Measurements from ENCODE around the gene CARD11. TPM values are rescaled to one million over a fixed set of nuclear protein-coding genes. Genes with fewer than 3 reads are reported as not detected.

The CARD11 gene
- total RNA-seq, 3 donors from 2014 or later: 0.80 to 2.9 (median 2.0) TPM

DNA sequence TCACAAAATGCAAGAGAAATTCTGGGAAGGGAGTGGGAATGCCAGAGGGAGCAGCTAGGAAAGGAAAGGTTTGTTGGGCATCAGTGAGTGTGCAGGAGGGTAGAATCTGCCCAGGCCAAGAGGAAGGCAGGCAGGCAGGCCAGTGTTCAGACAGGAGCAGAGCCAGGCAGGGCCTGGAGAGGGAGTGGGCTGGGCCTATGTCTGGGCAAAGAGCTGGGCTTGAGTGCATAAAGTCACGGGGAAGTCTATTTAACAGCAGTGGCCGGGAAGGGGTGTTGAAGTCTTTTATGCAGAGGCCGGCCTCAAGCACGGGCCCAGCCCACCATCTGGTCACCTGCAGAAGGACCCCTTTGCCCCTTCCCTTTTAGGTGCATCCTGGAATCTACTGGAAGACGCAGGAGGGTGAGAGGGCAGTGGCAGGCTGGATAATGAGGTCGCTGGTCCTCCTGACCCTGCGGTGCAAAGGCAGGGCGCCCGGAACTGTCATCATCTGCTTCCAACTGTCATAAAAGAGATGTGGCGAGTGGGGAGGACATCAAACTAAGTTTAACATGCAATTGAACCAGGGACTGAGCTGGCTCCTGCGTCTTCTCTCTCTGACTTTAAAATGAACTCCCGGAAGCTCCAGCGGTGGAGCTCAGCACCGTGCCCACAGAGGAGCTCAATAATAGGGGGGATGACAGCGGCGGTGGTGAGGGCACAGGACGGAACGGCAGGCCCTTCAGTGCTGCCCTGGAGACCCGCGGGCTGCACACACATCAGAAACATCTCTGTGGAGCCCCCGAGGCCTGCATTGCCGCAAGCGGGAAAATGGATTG, 29.5 kb downstream of the CARD11 start:
- Histone ChIP-seq H3K4me1 (no peaks in the 10 kb centered on the region), H3K36me3 (no peaks in the 10 kb centered on the region), H3K27ac (no peak overlapping the region), H3K4me3 (no peak overlapping the region), H3K27me3 (no peaks in the 10 kb centered on the region), H3K9me3 (peaks cover 8% of the 10 kb centered on the region in 2 donors)
- peak in 1 of 2 donors; percentile 40 for DNase-seq (ENCODE audit: low spot score in 2 of 2)
- intact Hi-C loops (cut with DNase I; ENCODE audit: low total_unique reads): no loop called here
- TF ChIP-seq, protein P1, sequence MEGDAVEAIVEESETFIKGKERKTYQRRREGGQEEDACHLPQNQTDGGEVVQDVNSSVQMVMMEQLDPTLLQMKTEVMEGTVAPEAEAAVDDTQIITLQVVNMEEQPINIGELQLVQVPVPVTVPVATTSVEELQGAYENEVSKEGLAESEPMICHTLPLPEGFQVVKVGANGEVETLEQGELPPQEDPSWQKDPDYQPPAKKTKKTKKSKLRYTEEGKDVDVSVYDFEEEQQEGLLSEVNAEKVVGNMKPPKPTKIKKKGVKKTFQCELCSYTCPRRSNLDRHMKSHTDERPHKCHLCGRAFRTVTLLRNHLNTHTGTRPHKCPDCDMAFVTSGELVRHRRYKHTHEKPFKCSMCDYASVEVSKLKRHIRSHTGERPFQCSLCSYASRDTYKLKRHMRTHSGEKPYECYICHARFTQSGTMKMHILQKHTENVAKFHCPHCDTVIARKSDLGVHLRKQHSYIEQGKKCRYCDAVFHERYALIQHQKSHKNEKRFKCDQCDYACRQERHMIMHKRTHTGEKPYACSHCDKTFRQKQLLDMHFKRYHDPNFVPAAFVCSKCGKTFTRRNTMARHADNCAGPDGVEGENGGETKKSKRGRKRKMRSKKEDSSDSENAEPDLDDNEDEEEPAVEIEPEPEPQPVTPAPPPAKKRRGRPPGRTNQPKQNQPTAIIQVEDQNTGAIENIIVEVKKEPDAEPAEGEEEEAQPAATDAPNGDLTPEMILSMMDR (IDR thresholded peaks at IDR 0.05): no peak
- TF ChIP-seq POLR2AphosphoS5 (IDR thresholded peaks at IDR 0.05) (no peak), POLR2A (IDR thresholded peaks at IDR 0.05) (no peak)

DNA sequence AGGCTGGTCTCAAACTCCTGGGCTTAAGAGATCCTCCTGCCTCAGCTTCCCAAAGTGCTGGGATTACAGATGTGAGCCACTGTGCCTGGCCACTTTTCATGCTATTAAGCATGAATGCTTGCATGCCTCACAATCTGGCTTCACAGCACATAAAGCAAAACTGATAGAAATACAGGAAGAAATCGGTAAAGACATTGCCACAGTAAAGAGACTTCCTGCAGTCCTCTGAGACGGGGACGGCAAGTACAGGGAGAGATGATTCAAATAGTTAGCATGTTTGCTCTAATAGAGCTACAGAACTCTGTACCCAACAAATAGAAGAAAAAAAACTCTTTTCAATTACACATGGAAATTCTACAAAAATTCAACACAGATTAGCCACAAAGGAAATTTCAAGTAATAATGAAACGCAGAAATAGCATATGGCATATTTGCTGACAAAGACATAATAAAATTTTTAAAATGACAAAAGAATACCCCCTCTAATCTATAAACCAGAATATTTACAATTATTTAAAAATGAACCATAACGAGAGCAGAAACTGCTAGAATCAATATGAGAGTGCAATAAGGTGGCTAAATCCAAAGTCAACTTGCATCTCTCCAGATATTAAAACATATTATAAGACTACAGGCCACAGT, 32.3 kb downstream of the CARD11 start:
- Histone ChIP-seq H3K4me1 (no peaks in the 10 kb centered on the region), H3K27ac (no peak overlapping the region), H3K9me3 (peaks cover 7% of the 10 kb centered on the region in 2 donors), H3K27me3 (no peaks in the 10 kb centered on the region), H3K36me3 (no peaks in the 10 kb centered on the region), H3K4me3 (no peak overlapping the region)
- intact Hi-C loops (cut with DNase I; ENCODE audit: low total_unique reads): no loop called here
- no peak for DNase-seq (ENCODE audit: low spot score in 2 of 2)
- TF ChIP-seq, protein P1 (IDR thresholded peaks at IDR 0.05): no peak
- no peak for TF ChIP-seq POLR2AphosphoS5 (IDR thresholded peaks at IDR 0.05)
- no peak for TF ChIP-seq POLR2A (IDR thresholded peaks at IDR 0.05)

DNA sequence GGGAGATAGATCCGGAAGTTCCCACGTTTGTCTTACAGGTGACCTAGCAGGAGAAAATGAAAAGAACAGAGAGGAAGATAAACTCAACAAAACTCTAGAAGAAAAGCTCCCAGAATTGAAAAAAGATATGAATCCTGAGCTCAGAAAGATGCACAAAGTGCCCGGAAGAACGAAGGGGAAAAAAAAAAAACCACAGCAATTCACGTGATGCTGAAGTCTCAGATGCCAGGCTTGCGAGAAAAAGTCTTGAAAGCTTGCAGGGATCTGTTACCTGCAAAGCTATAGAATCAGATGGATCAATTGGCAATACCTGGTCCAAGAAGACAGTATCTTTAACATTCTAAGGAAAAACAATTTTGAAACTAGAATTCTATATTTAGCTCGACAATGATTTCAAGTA, 33.5 kb downstream of the CARD11 start:
- no peak for DNase-seq (ENCODE audit: low spot score in 2 of 2)
- Histone ChIP-seq H3K9me3 (peaks cover 7% of the 10 kb centered on the region in 2 donors), H3K27ac (no peak overlapping the region), H3K4me3 (no peak overlapping the region), H3K36me3 (no peaks in the 10 kb centered on the region), H3K27me3 (no peaks in the 10 kb centered on the region), H3K4me1 (no peaks in the 10 kb centered on the region)
- intact Hi-C loops (cut with DNase I; ENCODE audit: low total_unique reads): no loop called here
- TF ChIP-seq POLR2AphosphoS5 (IDR thresholded peaks at IDR 0.05) (no peak), POLR2A (IDR thresholded peaks at IDR 0.05) (no peak)
- TF ChIP-seq, protein P1 (IDR thresholded peaks at IDR 0.05): no peak

DNA sequence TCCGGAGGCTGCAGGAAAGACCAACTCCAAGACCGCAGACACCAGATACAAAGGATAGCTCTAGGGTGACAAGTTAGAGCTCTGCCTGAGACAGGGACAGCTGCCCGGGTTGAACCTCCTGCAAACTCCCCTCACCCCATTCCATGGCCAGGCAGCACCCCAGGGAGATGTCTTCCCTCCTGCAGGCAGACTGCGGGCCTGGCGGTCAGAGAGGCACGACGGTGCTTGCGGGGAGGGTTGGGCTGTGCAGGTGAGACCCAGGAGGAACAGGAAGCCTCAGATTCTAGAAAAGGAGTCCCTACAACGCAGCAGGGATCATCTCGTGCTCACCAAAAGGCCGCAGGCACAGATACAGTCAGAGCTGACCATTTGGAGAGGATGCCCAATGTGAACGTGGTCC, 34.6 kb downstream of the CARD11 start:
- H3K36me3 ChIP-seq: no peaks in the 10 kb centered on the region
- intact Hi-C loops (cut with DNase I; ENCODE audit: low total_unique reads): no loop called here
- peaks cover 7% of the 10 kb centered on the region in 2 donors for H3K9me3 ChIP-seq
- H3K27me3 ChIP-seq: no peaks in the 10 kb centered on the region
- DNase-seq (ENCODE audit: low spot score in 2 of 2): peak in 1 of 2 donors; percentile 25
- H3K27ac ChIP-seq: no peak overlapping the region
- H3K4me3 ChIP-seq: no peak overlapping the region
- TF ChIP-seq, protein P1 (IDR thresholded peaks at IDR 0.05): no peak
- no peak for TF ChIP-seq POLR2A (IDR thresholded peaks at IDR 0.05)
- no peak for TF ChIP-seq POLR2AphosphoS5 (IDR thresholded peaks at IDR 0.05)
- no peaks in the 10 kb centered on the region for H3K4me1 ChIP-seq

DNA sequence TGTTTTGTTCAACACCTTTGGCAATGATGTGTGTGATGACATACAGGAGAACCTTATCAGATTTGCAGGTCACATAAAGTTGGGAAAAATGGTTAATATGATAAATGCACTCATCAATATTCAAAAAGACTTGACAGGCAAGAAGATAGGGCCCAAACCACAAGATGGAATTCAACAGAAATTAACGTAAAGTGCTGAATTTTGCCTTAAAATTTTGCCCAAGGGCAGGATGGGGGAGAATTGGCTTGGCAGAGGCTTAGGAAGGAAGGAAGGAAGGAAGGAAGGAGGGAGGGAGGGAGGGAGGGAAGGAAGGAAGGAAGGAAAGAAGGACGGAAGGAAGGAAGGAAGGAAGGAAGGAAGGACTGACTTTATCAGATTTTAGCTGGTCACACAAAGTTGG, 35.3 kb downstream of the CARD11 start:
- TF ChIP-seq, protein P1 (IDR thresholded peaks at IDR 0.05): no peak
- Histone ChIP-seq H3K4me3 (no peak overlapping the region), H3K27ac (no peak overlapping the region), H3K4me1 (no peaks in the 10 kb centered on the region), H3K36me3 (no peaks in the 10 kb centered on the region), H3K27me3 (no peaks in the 10 kb centered on the region), H3K9me3 (peaks cover 5% of the 10 kb centered on the region in 2 donors)
- intact Hi-C loops (cut with DNase I; ENCODE audit: low total_unique reads): no loop called here
- DNase-seq (ENCODE audit: low spot score in 2 of 2): no peak
